NK-92 treated with Interleukin-12 subunit alpha and Interleukin-12 subunit beta, amount 100 ng/mL, for 24 hours (cell line): ENCODE data around the gene SLC39A1.

Experiments
- DNase-seq: peaks from one replicate; lab custom pipeline; 2025; lab: John Stamatoyannopoulos, UW

SLC39A1 gene

DNA sequence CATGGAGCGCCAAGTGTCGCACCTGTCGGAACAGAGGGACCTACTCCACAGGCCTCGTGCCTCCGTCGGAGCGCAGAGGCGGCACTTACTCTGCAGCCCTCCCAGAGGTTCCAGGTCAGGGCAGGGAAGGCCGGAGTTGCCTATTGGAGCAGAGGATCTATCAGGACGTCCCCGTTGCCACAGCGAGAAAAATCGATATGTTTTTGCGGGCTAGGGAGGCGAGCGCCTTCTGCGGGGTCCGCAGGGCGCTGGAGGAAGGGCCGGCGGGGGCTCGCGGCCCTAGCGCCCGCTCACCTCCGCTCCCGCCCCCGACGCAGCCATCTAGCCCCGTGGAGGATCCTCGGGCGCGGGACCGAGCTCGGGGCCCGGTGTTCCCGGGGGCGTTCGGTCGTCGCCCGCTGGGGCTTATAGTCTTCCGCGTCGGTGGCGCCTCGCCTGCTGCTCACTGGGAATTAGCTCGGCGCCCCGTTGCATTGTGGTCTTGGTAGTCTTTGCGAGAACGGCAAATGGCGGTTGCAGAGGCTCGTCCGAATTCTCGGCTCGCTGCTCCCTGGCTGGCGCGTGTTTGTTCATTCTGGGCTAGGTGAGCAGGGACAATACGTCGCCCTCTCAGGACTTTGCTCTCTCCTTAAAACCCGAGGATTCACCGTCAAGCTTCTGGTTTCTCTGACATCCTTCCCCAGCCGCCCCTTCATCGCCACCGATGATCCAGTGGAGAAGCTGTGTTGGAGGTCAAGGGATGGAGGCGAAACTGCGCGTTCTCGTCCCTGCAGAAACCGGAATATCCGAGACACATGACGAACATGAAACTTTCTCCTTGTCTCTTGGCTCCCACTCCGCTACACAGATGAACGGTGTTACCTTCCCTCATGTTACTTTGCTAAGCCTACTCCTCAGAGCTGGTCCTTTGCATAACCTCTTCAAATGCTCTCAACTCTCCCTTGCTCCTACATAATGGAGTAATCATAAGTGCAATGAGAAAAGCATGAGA, 14.2 kb upstream of the SLC39A1 start, which contains the start of gene JTB:
TSS of gene JTB (minus strand) at position 425 of the 991 bp plus-strand sequence. CDS start at position 3, 422 bp downstream.
- DNase-seq, result peak; percentile 73

- no peak for DNase-seq
Measured at GRCh38 chr1:153976819-153977249, 13.5 kb upstream of the SLC39A1 start.

DNA sequence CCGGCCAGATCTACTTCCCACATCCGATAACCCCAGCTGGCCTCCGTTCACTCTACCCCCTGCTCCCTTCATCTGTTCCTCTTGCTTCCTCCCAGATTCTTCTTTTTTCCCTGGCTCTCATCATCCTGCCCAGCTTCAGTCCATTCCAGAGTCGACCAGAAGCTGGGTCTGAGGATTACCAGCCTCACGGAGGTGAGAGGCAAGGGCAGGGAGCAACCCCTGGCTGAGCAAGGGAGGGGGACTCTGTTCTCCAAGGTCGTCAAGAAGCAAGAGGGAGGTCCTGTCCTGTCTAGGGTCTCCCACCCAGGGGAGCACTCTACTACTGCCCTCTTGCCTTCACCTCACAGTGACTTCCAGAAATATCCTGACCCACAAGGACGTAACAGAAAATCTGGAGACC, 10.2 kb upstream of the SLC39A1 start:
- no peak for DNase-seq

GRCh38 chr1:153973071-153973470, 9.7 kb upstream of the SLC39A1 start:
- no peak for DNase-seq

GRCh38 chr1:153970346-153970745, 7.0 kb upstream of the SLC39A1 start:
- DNase-seq, result no peak

GRCh38 chr1:153968972-153969371, 5.6 kb upstream of the SLC39A1 start:
- DNase-seq, result no peak

GRCh38 chr1:153968408-153968807, 5.1 kb upstream of the SLC39A1 start:
- no peak for DNase-seq

DNA sequence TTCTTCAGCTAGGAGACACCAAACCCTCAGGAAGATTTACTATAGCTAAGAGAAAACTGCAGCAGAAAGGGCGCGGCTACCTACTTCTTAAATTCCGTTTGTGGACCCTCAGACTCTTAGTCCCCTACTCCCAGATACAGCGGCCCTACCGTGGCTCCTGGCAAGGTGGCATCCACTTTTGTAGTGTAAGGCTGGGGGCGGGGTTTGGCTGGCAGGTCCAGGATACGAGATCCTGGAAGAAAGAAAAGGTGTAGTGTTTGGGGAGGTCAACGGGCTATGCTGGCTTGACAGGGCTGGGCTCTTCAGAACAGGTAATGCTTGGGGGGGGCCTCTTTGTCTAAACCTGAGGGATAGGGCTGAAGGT, 4.6 kb upstream of the SLC39A1 start:
- DNase-seq, result no peak

DNA sequence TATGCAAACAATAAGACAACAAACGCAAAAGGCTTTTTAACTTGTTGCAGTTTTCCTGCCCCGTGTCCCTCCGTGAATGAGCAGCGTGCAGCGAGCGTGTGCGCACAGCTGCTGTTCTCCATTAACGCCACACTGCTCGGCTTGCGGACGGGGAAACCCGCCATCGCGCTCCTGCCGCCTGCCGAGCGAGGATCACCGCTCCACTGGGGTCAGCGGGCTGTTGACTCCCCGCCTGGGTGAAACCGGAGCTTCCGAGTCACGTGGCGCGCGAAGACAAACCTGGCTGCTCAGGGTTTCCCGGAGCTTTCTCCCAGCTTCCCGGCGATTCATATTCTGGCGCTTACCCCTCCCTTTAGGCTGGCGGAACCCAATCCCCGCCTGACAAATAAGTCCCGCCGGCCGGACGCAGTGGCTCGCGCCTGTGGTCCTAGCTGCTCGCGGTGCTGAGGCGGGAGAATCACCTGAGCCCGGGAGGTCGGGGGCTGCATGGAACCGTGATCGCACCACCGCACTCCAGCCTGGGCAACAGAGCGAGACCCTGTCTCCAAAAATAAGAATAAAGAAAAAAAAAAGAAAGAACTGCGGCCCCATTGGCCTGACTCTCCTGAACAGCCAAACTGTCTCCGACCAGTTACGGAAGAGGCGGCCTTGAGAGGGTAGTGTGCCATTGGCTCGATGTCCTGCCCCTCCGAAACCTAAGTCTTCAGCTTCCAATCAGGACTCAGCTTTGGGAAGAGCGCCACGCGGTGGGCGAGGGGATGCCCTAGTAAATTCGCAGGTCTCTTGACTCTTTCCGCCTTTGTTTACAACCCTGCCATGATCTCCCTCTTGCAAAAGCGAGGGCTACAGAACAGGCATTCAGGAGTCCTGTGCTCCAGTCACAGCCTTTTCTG, 4.0 kb upstream of the SLC39A1 start, which contains the start of gene CREB3L4:
TSS of gene CREB3L4 (plus strand) at position 796 of the 893 bp plus-strand sequence. CDS start 624 bp downstream, outside the sequence.
- DNase-seq, result peak; percentile 85

GRCh38 chr1:153963850-153964331, 554 bp upstream of the SLC39A1 start:
- DNase-seq, result no peak

DNA sequence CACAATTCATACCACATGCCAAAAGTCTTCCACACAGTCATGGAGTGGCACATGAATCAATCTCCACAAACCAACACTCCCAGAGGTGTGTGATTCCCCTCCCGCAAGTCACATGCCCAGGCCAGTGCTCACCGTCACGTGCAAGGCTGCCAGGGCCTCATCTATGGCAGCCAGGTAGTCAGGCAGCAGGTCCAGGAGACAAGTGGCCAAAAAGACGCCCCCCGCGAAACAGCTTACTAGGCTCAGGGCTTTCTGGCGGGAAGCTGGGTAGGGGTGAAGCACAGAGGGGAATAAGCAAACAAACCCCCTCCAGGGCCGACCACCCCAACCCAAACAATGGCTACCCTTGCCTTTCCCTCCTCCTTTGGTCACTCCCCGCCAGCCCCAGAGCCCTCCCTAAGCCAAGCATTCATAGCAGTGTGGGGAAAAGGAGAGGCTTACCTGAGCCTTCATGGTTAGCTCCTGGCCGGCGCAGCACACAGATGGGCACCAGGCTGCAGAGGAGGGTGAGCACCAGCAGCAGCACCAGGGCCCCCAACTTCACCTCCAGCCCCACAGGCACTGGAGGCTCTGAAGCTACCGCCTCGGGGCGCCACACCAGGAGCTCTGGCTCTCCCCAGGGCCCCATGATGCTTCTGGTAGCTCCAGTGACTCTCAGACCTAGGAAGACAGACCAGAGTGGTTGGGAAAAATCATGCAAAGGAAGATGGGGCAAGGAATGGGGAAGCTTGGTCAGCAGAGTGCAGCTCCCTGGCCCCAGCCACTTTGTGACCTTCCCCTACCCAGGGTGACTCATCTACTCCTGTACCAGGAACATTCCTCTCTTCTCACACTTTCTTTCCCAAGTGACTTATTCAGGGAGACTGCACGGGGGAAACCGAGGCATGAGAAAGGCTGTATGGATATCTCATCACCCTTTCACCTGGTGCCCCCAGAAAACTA, 978 bp downstream of the SLC39A1 start:
- DNase-seq, result no peak

- DNase-seq, result no peak
Measured at GRCh38 chr1:153961421-153961820, 1.9 kb downstream of the SLC39A1 start.

- no peak for DNase-seq
Measured at GRCh38 chr1:153960206-153960605, 3.1 kb downstream of the SLC39A1 start.

DNA sequence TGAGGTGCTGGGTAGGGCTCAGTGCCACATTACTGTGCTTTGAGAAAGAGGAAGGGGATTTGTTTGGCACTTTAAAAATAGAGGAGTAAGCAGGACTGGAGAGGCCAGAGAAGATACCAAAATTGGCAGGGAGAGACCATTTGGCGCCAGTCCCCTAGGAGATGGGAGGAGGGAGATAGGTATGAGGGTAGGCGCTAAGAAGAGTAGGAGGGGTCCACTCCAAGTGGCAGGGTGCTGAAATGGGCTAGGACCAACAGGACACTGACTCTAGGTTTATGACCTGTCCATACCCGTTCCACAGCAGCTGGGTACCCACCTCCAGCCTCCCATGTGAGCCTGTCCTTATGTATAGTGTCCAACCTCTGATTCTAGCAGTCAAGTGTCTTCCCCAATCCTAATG, 3.9 kb downstream of the SLC39A1 start:
- no peak for DNase-seq

DNA sequence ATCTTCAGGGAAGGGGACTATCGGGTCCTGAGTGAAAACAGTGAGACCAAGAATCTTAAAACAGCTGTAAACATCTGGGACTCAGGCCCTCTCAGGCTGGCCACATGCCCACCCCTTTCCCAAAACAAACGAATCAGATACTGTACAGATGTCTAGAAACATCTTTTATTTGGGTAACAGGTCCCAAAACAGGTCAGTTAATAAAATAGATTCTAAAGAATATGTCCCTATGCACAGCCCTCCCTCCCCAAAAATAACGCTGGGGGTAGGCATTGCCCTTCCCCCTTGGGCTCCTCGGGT, 4.4 kb downstream of the SLC39A1 start:
- no peak for DNase-seq

- peak; percentile 97 for DNase-seq
Measured at GRCh38 chr1:153958111-153958960, 5.0 kb downstream of the SLC39A1 start, which contains the start of gene CRTC2. TSS of gene CRTC2 (minus strand) at chr1:153958612. CDS start at chr1:153958497, 115 bp downstream.

DNA sequence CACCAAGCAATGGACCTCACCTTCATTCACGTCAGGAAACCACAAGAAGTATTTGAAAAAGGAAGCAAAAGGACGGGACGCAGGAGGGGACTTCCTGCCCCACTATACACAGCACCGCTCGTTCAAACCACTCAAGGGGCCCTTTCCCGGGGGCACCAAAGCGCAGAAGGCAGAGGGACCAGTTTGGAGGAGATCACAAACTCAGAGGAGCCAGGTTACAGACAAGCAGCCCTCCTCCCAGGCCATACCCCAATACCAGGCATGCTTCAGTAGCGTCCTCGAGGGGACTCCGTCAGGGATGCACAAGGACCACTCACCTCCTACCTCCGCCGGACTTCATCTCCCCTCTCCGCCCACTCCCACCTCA, 5.6 kb downstream of the SLC39A1 start:
- peak; percentile 50 for DNase-seq

DNA sequence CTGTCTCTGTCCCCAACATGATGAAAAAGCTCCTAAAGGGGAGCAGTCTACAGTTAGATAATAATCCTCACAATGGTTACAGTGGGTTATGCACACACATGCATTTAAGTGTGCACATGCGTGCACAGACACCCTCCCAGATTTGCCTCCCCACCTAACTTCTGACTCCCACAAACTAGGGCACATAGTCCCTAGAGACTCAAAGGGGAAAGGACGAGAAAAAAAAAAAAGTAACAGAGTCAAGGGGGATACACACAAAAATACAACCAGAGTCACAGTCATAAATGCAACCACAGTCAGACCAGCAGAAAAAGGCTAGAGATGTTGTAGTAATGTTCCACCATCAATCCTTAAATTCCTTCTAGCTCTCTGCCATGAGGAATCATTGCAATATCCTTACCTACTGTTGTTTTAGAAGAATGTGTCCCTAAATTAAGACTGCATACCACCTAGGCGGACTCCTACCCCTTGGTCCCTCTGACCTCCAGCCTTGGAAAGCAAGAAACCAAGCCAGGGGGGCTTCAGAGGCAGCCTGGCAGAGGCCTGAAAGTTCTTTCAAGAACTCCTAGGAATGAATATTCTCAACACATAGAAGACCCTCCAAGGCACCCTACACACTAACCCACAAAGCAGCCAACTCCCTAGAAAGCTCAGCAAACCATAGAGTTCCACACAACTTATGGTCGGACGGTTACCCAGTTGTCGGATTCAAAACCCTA, 6.2 kb downstream of the SLC39A1 start:
- DNase-seq, result no peak

GRCh38 chr1:153954826-153955225, 8.5 kb downstream of the SLC39A1 start:
- DNase-seq, result no peak
